ENCODE results near the gene TEAD2.
"Not testable (repeated sequence)": the region's sequence is repeated elsewhere in the genome, so short reads cannot be mapped to it uniquely, and the experiment has no call there.

The TEAD2 gene

DNA sequence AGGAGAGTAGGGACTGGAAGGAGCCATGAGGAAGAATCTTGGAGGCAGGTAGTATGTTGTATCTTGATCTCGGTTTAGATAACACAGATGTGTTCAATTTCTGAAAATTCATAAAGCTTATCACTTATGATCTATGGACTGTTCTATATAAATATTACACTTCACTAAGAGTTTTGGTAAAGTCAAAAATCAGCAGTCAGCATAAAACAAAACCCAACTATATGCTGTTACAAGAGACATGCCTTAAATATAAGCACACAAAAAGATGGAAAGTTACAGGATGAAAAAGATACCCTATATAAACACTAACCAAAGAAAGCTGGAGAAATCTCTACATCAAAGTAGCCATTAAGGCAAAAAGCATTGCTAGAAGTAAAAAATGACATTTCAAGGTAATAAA is 21.4 kb upstream of the TEAD2 start:
- no peak for DNase-seq

DNA sequence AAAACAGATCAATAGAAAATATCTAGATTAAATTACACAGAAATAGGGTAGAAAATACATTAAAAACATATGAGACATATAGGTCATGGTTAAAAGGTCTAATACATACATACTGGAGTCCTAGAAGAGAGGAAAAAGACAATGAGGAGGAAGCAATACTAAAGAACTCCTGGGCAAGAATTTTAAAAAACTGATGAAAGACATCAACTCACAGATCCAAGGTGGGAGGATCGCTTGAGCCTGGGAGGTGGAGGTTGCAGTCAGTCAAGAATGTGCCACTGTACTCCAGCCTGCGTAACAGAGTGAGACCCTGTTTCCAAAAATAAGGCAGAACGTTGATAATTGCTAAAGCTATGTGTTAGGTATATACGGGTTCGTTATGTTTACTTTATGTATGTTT is 20.4 kb upstream of the TEAD2 start:
- no peak for DNase-seq

DNA sequence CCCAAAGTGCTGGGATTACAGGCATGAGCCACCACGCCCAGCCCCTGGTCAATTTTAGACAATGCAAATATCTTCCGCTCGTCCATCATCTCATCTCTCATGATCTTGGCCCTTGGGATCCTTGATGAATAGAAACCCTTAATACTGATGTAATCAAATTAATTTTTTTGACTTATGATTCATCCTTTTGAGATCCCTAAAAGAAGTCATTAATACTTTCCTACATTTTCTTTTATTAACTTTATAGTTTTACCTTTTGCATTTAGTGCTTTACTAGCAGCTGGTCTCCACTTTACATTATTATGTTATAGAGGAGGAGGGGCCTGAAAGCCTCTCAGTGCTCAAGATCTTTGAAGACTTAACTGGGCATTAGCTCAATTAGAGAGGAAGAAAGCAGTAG is 18.2 kb upstream of the TEAD2 start:
- DNase-seq = no peak

DNA sequence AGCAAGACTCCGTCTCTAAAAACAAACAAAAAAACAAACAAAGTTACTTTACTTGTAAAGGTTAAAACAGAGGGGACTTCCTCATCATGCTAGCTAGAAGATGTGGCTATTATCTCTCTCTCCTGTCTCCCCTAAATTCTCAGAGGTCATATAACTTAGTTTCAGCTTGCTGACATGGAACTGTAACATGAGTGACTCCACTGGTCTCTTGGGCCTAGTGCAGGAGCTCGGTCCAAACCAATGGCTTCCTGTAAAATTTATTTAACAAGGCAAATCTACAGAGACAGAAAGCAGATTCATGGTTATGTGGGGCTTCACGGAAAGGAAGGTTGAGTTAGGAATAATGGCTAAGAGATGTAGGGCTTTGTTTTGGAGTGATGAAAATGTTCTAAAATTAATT is 16.3 kb upstream of the TEAD2 start:
- DNase-seq = no peak

DNA sequence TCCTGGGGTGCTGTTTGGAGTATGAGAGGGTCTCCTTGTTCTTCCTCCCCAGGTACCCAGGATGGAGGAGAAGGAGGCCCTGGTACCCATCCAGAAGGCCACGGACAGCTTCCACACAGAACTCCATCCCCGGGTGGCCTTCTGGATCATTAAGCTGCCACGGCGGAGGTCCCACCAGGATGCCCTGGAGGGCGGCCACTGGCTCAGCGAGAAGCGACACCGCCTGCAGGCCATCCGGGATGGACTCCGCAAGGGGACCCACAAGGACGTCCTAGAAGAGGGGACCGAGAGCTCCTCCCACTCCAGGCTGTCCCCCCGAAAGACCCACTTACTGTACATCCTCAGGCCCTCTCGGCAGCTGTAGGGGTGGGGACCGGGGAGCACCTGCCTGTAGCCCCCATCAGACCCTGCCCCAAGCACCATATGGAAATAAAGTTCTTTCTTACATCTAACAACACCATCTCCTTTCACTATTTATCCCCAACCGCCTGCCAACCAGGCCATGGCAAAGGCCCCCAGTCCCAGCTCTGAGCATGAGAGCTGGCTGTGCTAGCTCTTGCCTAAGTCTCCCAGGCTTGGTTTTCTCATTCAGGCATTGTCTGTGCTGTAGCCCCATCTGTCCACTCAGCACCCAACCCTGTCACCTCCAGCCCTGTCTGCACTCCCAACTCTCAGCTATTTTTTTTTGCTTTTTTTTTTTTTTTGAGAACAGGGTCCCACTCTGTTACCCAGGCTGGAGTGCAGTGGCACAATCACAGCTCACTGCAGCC is 12.6 kb upstream of the TEAD2 start:
- DNase-seq = no peak

DNA sequence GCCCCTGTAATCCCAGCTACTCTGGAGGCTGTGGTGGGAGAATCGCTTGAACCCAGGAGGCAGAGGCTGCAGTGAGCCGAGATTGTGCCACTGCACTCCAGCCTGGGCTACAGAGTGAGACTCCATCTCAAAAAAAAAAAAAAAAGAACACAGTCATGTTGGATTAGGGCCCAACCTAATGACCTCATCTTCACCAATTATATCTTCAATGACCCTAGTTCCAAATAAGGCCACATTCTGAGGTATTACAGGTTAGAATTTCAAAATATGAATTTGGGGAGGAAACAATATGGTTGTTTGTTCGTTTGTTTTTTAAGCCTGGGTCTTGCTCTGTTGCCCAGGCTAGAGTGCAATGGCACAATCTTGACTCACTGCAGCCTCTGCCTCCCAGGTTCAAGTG is 11.0 kb upstream of the TEAD2 start:
- not testable (repeated sequence) for DNase-seq

DNA sequence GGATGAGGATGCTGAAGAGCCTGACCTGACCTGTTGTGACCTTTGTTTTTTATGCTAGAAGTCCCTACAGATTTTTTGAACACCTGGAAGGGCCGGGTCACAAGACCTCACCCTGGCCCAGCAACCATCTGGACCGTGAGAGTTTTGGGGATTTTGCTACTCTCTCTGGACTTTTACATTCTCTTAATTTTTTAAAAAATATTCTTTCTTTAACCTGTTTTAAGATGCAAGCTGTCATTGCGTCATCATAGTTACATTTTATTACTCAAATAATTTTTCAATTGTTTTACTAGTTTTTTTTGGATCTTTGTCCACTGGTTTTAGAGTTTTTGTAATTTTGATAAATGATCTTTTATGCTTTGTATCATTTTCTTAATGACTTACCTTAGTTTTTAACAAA is 9.0 kb upstream of the TEAD2 start:
- no peak for DNase-seq

DNA sequence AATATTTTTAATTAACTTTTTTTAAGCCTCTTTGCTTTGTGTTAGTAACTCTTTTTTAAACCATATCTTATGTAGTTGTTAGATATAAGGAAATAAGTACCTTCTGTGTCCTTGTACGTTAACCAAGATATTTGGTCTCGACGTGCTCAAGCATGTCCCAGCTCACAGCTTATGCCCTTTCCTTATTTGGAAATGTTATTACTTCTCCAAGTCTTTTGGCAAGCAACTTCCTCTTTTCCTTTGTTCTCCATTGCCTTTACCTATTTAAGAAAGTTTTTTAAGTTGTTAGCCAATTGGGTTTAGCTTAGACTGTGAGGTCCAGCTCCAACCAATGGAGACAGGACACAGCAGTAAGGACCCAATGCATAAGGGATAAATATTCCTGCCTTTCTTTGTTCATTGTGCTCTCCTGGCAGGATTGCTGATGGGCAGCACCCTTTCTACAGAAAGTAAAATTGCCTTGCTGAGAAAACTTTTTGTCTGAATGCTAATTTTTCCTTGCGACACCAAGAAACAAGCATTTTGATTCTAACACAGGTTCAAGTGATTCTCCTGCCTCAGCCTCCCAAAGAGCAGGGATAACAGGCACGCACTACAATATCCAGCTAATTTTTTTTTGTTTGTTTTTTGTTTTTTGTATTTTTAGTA is 6.6 kb upstream of the TEAD2 start:
- no peak for DNase-seq

DNA sequence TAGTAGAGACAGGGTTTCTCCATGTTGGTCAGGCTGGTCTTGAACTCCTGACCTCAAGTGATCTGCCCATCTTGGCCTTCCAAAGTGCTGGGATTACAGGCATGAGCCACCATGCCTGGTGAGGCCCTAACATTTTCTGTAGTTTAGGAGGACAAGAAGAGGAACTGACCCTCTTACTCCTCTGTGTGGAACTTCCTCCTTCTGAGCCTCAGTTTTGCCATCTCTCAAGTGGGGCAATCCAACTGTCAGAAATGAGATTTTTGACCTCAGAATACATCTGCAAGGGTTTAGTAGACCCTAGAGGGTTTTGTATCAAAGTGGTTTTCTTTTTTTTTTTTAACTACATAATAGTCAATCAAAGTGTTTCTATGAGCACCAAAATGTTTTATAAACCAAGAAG is 3.9 kb upstream of the TEAD2 start:
- no peak for DNase-seq

DNA sequence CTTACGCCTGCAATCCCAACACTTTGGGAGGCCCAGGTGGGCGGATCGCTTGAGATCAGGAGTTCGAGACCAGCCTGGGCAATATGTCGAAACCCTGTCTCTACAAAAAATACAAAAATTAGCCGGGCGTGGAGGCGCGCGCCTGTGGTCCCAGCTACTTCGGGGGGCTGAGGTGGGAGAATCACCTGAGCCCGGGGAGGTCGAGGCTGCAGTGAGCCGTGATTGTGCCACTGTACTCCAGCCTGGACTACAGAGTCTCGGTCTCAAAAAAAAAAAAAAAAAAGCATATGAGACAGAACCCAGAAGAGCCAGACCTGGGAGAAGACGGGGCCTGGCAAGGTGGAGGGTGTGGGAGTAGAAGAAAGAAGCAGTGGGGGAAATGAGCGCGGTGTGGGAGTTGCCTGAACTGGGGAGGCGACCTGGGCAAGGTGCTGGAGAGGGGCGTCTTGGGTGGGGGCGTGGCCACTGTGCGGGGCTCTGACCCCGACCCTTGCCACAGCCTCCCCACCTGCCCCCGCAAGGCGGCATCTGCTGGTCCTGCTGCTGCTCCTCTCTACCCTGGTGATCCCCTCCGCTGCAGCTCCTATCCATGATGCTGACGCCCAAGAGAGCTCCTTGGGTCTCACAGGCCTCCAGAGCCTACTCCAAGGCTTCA is 2.0 kb upstream of the TEAD2 start:
- DNase-seq = no peak

DNA sequence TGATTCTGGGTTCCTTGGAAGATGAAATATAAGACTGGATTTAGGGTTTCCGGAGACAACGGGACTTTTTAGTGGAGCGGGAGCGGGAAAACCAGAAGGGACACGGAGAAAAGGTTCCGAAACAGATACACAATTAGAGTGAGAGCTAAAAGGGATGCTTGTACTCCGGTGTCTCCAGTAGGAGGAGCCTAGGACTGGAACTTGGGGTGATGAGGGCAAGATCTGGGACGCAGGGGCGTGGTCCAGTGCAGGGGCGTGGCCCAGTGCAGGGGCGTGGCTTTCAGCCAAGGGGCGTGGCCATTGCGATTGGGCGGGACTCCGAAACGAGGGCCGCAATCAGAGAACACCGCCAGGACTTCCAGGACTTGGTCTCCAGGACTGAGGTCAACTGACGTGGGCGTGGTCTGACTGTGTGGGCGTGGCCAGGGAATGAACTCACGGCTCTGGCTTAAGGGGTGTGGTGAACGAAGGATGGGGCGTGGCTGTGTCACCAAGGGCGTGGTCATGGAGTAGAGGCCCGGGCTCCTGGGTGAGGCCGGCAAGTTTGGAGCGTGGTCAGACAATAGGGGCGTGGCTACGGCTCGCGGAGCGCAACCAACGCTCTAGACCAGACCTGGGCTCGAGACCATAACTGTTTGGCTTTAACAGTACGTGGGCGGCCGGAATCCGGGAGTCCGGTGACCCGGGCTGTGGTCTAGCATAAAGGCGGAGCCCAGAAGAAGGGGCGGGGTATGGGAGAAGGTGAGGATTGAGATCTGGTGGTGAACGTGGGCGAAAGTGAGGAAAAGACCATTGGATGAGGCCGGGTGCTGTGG is 1.3 kb upstream of the TEAD2 start, which contains the start of gene DKKL1:
Gene DKKL1 (plus strand): TSS at position 610 of the 815 bp plus-strand sequence. CDS start 122 bp downstream, at position 732.
- DNase-seq = peak; percentile 93

DNA sequence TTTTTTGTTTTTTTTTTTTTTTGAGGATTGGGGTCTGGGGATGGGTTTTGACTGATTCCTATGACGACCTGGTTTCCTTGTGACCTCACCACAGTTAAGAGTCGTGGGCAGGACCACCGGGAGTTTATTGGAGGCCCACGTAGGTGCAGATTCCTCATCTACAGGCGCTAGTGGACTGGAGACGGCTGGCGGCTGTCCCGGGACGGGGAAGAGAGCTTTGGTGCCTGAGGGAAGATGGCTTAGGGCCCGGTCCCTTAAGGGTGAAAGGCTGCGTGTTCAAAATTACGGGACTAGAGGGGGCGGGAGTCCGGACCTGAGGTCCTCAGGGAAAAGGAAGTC is 682 bp upstream of the TEAD2 start:
- DNase-seq = no peak

DNA sequence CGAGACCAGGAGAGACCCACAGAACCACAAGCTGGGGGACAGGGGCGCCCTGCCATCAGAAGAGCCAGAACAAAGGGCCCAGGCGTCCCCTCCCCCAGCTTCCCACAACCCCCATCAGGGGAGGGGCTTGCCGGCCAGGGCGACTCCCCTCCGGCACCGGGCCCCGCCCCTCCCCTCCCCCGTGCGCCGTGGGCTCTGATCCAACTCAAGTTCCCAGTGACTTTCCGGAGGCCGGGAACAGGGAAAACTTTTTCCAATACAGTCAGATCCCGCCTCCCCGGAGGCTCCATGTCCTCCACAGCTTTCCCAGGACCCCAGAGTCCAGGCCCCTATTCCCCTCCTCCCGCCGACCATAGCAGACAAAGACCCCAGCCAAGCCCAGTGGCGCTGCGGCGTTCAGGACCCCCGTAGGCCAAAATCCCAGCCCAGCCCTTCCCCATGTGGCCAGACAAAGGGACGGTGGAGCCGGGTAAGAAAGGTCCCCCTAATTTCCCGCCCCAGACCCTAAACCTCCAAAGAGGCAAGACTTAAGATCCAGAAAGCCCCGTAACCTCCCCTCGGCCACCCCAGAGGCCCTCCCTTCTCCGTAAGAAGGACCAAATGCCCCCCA is 673 bp downstream of the TEAD2 start:
- peak; percentile 42 for DNase-seq

DNA sequence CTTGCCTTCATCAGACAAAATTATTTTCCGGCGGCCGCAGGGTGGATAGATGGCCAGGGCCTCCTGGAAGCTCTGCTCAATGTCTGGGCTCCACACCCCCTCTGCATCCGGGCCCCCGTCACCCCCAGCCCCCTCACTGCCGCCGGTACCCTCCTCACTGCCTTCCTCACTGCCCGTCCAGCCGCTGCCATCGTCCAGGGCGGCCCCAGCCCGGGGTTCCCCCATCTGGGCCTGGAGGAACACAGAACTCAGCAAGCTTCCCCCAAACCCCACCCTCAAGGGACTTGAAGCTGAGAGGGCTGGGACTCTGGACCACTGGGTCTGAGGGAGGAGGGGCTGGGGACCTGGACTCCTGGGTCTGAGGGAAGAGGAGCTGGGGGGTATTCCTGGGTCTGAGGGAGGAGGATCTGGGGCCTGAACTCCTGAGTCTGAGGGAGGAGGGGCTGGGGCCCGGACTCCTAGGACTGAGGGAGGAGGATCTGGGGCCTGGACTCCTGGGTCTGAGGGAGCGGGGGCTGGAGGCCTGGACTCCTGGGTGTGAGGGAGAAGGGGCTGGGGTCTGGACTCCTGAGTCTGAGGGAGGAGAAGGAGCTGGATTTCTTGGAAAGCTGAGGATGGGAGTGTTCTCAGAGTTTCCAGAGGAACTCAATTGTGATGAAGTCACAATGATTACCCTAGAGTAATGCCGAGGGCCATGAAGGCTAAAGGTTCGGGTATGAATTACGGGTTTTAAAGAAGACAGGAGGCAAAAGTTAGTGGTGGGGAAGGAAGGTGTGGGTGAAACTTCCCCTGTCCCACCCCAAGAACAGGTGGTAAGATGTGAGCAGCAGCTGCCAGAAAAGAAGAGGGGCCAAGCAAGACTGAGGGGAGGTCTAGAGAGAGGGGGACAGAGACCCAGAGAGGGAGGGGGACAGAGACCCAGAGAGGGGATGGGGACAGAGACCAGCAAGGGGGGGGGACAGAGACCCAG is 2.1 kb downstream of the TEAD2 start:
- DNase-seq = no peak

DNA sequence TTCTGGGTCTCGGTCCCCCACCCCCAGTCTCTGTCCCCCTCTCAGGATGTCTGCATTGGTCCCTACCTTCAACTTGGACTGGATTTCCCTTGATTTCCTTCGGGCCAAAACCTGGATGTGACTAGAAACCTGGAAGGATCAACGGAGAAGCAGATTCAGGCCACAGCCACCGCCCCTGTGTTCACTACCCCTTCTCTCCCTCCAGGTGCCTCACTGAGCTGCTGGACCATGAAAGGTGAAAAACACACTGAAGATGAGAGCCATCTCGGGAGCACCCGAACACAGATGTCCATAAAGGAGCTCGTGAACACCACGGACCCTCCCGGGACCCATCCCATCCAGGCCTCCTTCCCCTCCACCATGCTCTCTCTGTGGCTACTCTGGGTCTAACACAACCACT is 5.0 kb downstream of the TEAD2 start:
- DNase-seq = no peak

DNA sequence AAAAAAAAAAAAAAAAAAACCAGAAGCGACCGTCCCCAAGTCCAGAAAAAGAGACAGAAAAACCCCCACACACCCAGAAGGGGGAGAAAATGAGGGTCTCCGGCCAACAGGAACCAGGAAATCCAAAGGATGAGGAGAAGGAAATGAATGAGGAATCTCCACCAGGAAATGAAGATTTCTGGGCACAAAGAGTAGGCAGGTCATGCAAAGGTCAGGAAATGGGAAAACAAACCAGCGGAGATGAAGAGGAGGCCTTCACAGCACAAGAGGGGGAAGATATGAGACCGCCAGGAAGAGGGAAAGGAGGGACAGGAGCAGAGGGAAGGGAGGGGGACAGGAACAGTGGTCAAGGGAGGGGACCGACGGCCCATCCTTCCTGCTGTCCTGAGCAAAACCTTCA is 5.8 kb downstream of the TEAD2 start:
- DNase-seq = no peak

DNA sequence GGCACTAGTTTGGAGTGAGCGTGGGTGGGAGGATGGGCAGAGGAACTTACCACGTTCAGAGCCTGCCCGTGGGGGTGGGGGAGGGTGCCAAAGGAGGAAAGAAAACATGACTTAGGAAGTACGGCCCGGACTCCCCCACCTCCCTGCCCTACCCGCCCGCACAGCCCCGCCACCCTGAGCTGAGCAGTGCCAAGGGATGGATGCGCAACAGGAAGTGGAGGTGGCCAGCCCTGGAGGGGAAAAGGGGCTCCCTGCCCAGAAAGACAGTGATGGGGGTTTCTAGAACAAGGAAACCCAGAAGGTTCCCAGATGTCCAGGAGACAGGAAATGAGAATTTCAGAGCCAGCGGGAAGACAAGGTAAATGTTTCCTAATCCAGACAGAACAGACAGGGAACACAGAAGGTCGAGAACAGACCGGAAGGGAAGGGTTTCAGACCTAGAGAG is 6.3 kb downstream of the TEAD2 start:
- no peak for DNase-seq

DNA sequence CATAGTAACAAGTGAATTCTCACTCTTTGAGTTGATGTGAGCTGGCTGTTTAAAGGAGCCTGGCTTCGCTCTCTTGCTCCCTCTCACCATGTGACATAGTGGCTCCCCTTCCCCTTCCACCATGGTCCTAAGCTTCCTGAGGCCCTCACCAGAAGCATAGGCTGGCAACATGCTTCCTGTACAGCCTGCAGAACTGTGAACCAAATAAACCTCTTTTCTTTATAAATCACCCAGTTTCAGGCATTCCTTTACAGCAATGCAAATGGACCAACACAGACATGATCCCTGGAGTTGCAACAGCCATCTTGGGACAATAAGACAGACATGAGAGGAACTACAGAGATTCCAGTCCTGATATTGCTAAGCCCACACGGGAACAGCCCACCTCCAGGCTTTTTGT is 12.6 kb downstream of the TEAD2 start:
- no peak for DNase-seq

DNA sequence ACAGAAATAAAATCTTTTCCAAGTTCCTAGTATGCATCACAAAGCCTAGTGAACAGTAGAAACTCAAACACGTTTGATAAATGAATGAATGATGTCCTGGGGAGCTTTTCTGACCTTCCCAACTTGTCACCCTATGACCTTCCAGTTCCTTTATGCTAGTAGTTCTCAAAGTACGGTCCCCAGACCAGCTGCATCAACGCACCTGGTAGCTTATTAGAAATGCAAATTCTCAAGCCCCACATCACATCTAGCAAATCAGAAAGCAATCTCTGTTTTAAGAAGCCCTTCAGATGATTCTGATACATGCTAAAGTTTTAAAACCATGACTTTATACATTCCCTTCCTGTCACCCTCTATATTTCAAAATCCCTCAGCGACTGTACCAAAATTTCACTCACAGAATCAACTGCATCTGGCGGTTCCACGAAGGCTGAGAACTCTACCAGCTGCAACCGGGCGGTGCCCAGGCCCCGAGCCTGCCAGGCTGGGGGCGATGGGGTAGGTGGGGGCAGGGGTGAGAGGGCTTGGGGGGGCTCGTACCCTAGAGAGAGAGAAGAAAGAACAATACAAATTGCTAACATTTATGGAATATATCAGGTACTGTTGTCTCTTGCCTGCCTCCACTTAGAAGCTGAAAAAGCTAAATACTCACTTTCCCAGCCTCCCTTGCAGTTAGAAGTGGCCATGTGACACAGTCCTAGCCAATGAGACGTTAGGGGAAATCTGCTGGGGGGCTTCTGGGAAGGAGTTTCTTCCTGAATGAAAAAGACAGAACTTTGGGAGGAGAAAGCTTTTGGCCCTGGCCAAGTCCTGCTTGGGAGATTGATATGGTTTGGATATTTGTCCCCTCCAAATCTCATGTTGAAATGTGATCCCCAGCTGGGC is 13.7 kb downstream of the TEAD2 start:
- DNase-seq = no peak

DNA sequence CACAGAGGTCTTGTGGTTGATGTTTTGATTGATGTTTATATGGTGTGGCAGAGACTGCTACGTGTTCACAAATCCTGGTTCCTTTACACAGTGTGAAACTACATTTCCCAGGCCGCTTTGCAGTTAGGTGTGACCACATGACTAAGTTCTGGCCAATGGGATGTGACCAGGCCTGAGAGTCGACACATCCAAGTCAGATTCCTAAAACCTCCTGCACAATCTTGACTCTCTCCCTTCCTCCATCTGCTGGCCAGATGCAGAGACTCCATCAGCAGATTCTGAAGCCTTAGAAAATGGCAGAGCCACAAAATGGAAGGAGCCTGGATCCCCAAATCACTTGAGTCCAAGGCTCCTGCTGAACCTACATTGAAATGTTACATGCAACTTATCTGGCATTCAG is 14.4 kb downstream of the TEAD2 start:
- DNase-seq = no peak

DNA sequence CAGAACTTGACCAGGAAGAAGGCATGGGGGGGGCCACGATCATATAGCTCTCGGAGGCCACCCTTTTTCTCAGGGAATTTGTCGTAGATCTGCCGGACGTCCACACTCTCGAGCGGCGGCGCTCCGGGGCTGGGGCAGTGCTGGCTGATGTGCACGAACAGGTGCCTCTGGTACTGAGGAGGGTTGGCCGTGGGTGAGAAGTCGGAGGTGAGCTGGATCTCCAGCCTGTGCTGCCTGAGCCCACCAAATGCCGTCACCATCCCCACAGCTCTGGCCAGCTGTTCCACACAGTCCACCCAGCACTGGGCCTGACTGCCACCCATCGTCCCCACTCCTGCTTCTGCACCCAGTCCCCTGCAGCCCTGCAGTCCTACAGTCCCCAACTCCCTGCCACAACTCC is 15.0 kb downstream of the TEAD2 start:
- no peak for DNase-seq
